GM12872 (cell line): ENCODE results near the gene CTNNAL1.

Experiments used
- TF ChIP-seq, protein P1 (sequence below): IDR thresholded peaks from 3 replicates; pipeline ENCODE4 v1.5.1; 2011; ENCODE audit warnings: low read depth, mild to moderate bottlenecking, low read length, moderate library complexity; ENCODE audit not compliant: insufficient read depth

Gene CTNNAL1

DNA sequence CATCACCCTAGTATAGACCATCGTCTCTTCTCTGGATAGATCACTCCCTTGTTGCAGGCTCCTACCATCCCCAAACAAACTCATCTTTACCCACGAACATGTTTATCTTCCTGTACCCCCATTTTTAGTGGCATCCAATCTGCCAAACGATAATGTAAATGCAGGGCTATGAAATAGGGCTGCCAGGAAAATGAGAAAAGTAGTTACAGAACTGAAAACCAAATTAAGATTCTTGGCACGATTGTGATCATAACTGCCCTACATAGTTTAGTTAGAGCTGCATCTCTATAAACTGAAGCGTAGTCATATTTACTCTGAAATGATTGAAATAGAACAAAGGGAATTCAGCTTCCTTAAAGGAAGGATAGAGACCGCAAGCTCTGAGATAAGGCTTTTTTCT is 53.0 kb downstream of the CTNNAL1 start:
- TF ChIP-seq, protein P1, sequence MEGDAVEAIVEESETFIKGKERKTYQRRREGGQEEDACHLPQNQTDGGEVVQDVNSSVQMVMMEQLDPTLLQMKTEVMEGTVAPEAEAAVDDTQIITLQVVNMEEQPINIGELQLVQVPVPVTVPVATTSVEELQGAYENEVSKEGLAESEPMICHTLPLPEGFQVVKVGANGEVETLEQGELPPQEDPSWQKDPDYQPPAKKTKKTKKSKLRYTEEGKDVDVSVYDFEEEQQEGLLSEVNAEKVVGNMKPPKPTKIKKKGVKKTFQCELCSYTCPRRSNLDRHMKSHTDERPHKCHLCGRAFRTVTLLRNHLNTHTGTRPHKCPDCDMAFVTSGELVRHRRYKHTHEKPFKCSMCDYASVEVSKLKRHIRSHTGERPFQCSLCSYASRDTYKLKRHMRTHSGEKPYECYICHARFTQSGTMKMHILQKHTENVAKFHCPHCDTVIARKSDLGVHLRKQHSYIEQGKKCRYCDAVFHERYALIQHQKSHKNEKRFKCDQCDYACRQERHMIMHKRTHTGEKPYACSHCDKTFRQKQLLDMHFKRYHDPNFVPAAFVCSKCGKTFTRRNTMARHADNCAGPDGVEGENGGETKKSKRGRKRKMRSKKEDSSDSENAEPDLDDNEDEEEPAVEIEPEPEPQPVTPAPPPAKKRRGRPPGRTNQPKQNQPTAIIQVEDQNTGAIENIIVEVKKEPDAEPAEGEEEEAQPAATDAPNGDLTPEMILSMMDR, result no peak

DNA sequence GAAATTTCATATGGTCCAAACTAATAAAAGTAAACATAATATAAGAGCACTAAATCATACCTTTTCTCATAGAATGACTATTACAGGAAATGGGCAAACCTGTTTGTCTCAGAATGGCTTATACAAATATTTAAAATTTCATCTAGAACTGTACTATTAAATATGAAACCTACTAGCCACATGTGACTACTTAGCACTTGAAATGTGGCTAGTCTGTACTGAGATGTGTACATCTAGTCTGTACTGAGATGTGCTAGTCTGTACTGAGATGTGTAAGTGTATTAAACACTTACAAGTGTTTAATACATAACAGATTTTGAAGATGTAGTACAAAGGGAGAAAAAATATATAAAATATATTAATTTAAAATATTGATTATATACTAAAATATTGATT is 56.7 kb downstream of the CTNNAL1 start:
- TF ChIP-seq, protein P1, result no peak

DNA sequence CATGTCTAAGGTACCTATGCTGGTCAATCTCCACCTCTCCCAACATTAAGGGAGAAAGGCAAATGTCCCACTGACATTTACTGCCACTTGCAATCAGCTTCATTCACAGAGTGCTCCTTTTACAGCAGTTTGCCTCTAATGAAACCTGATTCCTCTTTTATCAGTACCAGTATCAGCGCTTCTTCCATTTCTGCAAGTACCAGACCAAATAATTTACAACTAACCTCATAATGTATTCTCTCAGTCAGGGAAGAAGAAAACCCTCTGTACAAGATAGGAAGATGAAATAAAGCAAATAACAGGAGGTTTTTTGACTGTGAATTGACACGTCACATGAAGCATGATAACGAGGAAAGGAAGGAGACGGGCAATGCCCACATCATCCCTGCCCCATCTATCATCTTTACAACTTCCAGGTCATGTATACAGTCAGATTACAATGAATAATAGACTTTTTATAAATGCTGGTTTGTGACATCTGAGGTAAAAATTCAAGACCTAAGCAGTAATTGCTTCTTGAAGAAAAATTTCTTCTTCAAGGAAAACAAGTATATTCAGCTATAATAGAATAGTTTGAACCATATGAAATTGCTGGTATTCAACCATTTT is 57.2 kb downstream of the CTNNAL1 start:
- TF ChIP-seq, protein P1, result no peak

DNA sequence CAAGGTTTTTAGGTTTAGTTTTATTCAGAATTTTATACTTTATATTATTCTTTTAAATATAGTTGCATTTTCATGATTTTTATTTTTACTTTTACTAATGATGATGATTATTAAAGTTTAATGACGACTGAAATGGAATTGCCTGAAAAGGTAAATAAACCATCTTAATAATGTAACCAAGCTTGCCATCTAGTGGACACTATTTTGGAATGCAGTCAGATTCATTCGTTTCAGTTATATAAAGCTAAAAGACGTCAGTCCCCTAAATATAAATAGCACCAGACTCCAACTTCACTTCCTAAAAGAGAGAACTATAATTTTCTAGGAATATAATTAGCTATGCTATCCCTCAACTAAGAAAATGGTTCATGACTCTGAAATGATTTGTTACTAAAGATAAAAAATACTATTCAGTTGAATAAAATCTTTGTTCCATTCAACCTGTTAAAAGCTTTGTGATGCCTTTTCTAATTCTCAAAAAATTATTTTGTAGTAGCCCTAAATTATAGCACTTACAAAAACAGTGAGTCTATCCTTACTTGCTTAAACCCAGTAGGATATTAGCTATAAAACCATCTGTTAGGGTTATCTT is 59.2 kb downstream of the CTNNAL1 start:
- TF ChIP-seq, protein P1, result peak; percentile 57

DNA sequence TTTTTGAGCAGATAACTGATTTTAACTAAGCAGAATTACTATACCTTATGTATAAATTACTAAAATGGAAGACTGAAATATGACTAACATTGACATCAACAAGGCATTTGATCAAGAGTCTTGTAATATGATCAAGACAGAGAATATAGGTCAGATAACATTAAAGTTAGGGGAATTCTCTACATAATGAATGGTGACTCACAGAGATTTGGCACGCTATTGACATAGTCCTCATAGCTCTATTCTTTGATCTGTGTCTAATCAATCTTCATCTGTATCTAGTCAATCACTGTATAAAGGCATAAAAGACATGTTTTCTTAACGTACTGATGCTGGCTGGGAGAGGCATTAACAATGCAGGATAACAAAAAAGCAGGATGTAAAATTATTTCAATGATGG is 61.7 kb downstream of the CTNNAL1 start:
- TF ChIP-seq, protein P1, result no peak

DNA sequence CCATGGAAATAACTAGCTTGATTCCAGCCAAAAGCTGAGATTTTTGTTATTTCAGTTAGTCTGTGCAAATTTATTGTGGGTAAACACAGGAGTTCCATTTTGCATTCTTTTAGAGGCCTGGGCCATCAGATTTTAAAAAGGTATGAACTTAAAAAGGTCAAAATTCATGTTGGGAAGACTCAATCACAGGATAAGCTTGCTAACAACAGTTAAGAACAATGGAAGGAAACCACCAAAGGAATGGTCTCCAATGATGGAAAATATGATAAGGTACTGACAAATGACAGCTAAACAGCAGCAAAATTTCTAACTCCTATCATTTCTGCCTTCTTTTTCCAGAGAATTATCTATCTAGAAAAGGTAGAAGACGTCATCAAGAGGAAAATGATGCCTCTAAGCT is 63.1 kb downstream of the CTNNAL1 start:
- TF ChIP-seq, protein P1, result no peak

DNA sequence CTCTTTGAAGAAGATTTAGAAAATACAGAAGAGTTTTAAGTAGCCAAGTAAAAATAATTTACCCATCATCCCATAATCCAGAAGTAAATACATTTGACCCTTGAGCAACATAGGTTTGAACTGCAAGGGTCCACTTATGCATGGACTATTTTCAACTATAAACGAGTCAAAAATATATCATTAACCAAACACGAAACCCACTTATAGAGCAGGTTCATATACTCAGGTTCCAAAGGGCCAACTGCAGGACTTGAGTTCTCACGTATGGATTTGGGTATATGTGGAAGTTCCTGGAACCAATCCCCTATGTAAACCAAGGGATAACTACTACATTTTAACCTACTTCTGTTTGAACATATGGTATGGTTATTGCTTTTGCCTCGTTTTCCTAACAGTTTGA is 73.3 kb downstream of the CTNNAL1 start:
- TF ChIP-seq, protein P1, result no peak
